Suprapubic skin (tissue), 4 donors: Measurements from ENCODE around the gene USP34. TPM values are rescaled to one million over a fixed set of nuclear protein-coding genes. Genes with fewer than 3 reads are reported as not detected.
"Not testable (repeated sequence)": the region's sequence is repeated elsewhere in the genome, so short reads cannot be mapped to it uniquely, and the experiment has no call there.

Experiments
- DNase-seq, 2 donors: peaks; one replicate each; pipeline ENCODE4 v3.0.0-alpha.2; 2019; ENCODE audit warnings: low spot score in 2 of 2
- H3K27ac ChIP-seq: fragments of 200-600 bp; sonication (generic); one replicate; pipeline ENCODE4 v1.5.1; 2019
- H3K27me3 ChIP-seq: fragments of 200-600 bp; sonication (generic); one replicate; pipeline ENCODE4 v1.5.1; 2019
- H3K36me3 ChIP-seq: fragments of 200-600 bp; sonication (generic); one replicate; pipeline ENCODE4 v1.5.1; 2019
- H3K4me1 ChIP-seq: fragments of 200-600 bp; sonication (generic); one replicate; pipeline ENCODE4 v1.5.1; 2019
- H3K4me3 ChIP-seq: fragments of 200-600 bp; sonication (generic); one replicate; pipeline ENCODE4 v1.5.1; 2019; ENCODE audit warnings: mild to moderate bottlenecking
- H3K9me3 ChIP-seq: fragments of 200-600 bp; sonication (generic); one replicate; pipeline ENCODE4 v1.5.1; 2019
- EP300 ChIP-seq: sonication (generic); formaldehyde crosslinking; IDR thresholded peaks from one replicate; pipeline ENCODE4 v1.6.1; 2017; ENCODE audit warnings: antibody characterized with exemption
- POLR2A ChIP-seq, 2 donors: fragments of 450-650 bp; IDR thresholded peaks; one replicate each; pipeline ENCODE4 v1.6.1; 2017; ENCODE audit warnings: antibody characterized with exemption in 2 of 2, mild to moderate bottlenecking in 2 of 2, moderate library complexity in 2 of 2
- POLR2AphosphoS5 ChIP-seq, 3 donors: sonication (generic); formaldehyde crosslinking; IDR thresholded peaks; one replicate each; pipeline ENCODE4 v1.6.1; 2017; ENCODE audit warnings: antibody characterized with exemption in 3 of 3
- WGBS: methylation state at CpG from one replicate; pipeline ENCODE4 v1.1.5; 2018; 5-methylcytosine and 5-hydroxymethylcytosine counted together
- total RNA-seq, 4 donors: library from RNA; depleted of rRNA; stranded (reverse); fragments of >200 nt; gene quantifications; one replicate each; pipeline ENCODE4 v1.1.0, GENCODE V29; 2016
- TF ChIP-seq, protein P1 (sequence below), 2 donors: fragments of 200-600 bp in 1 of 2; fragments of 450-650 bp in 1 of 2; sonication (generic) in 1 of 2; IDR thresholded peaks; one replicate each; pipeline ENCODE4 v1.5.1; 2016 to 2019; ENCODE audit warnings: antibody characterized with exemption in 2 of 2, mild to moderate bottlenecking in 1 of 2, moderate library complexity in 1 of 2

USP34 gene
- total RNA-seq, 4 donors from 2014 or later, result 94.5 to 242 (median 111) TPM

- Histone ChIP-seq H3K27ac (no peak overlapping the region), H3K4me1 (peaks cover 9% of the 10 kb centered on the region), H3K4me3 (no peak overlapping the region), H3K9me3 (no peaks in the 10 kb centered on the region), H3K36me3 (no peaks in the 10 kb centered on the region), H3K27me3 (no peaks in the 10 kb centered on the region)
- no peak for DNase-seq
- no peak for TF ChIP-seq EP300
- TF ChIP-seq, protein P1, sequence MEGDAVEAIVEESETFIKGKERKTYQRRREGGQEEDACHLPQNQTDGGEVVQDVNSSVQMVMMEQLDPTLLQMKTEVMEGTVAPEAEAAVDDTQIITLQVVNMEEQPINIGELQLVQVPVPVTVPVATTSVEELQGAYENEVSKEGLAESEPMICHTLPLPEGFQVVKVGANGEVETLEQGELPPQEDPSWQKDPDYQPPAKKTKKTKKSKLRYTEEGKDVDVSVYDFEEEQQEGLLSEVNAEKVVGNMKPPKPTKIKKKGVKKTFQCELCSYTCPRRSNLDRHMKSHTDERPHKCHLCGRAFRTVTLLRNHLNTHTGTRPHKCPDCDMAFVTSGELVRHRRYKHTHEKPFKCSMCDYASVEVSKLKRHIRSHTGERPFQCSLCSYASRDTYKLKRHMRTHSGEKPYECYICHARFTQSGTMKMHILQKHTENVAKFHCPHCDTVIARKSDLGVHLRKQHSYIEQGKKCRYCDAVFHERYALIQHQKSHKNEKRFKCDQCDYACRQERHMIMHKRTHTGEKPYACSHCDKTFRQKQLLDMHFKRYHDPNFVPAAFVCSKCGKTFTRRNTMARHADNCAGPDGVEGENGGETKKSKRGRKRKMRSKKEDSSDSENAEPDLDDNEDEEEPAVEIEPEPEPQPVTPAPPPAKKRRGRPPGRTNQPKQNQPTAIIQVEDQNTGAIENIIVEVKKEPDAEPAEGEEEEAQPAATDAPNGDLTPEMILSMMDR (IDR thresholded peaks at IDR 0.05), result no peak
- no peak for TF ChIP-seq POLR2AphosphoS5 (IDR thresholded peaks at IDR 0.05)
- TF ChIP-seq POLR2A (IDR thresholded peaks at IDR 0.05), result no peak
- WGBS, result 66% methylated on average over 5 of the region's 5 CpGs
Measured at GRCh38 chr2:61456070-61456745, 14.7 kb downstream of the USP34 start.

- 95% methylated on average over 8 of the region's 8 CpGs for WGBS
- not testable (repeated sequence) for H3K36me3 ChIP-seq, H3K27me3 ChIP-seq, DNase-seq, H3K27ac ChIP-seq, H3K9me3 ChIP-seq, H3K4me3 ChIP-seq
- H3K4me1 ChIP-seq, result peaks cover 12% of the 10 kb centered on the region
Measured at GRCh38 chr2:61454972-61455371, 15.9 kb downstream of the USP34 start.

DNA sequence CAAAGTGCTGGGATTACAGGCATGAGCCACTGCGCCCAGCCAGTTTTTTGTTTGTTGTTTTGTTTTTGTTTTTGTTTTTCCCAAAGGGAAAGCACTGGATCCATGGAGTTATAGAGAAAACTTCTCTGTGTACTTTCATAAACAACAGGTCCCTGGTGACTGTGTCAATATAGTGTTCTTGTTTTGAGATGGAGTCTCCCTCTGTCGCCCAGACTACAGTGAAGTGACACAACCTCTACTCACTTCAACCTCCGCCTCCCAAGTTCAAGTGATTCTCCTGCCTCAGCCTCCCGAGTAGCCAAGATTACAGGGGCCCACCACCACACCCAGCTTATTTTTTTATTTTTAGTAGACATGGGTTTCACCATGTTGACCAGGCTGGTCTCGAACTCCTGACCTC lies 16.5 kb downstream of the USP34 start:
- peaks cover 9% of the 10 kb centered on the region for H3K4me1 ChIP-seq
- no peak overlapping the region for H3K27ac ChIP-seq
- TF ChIP-seq, protein P1 (IDR thresholded peaks at IDR 0.05), result no peak
- TF ChIP-seq POLR2AphosphoS5 (IDR thresholded peaks at IDR 0.05) (no peak), EP300 (no peak), POLR2A (IDR thresholded peaks at IDR 0.05) (no peak)
- no peaks in the 10 kb centered on the region for H3K9me3 ChIP-seq
- no peak for DNase-seq
- H3K4me3 ChIP-seq, result no peak overlapping the region
- no peaks in the 10 kb centered on the region for H3K27me3 ChIP-seq
- 97% methylated on average over 5 of the region's 5 CpGs for WGBS
- no peaks in the 10 kb centered on the region for H3K36me3 ChIP-seq

GRCh38 chr2:61452392-61452791 lies 18.5 kb downstream of the USP34 start:
- H3K4me3 ChIP-seq, result no peak overlapping the region
- WGBS, result 95% methylated on average over 8 of the region's 8 CpGs
- H3K27ac ChIP-seq, result no peak overlapping the region
- TF ChIP-seq EP300 (no peak), POLR2A (IDR thresholded peaks at IDR 0.05) (no peak), POLR2AphosphoS5 (IDR thresholded peaks at IDR 0.05) (no peak)
- TF ChIP-seq, protein P1 (IDR thresholded peaks at IDR 0.05), result no peak
- DNase-seq, result peak in 1 of 2 donors; percentile 26
- H3K36me3 ChIP-seq, result no peaks in the 10 kb centered on the region
- peaks cover 7% of the 10 kb centered on the region for H3K4me1 ChIP-seq
- no peaks in the 10 kb centered on the region for H3K9me3 ChIP-seq
- H3K27me3 ChIP-seq, result no peaks in the 10 kb centered on the region

DNA sequence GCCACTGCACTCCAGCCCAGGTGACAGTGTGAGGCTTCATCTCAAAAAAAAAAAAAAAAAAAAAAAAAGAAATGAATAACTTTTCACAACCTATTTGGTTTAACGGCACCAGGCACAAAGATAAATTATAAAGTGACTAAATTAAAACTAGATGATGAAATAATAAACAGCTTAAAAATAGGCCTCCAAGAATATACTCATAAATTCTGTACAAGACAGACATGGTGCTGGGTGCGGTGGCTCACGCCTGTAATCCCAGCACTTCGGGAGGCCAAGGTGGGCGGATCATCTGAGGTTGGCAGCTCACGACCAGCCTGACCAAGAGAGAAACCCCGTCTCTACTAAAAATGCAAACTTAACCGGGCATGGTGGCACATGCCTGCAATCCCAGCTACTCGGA lies 19.7 kb downstream of the USP34 start:
- no peaks in the 10 kb centered on the region for H3K9me3 ChIP-seq
- WGBS, result 87% methylated on average over 9 of the region's 9 CpGs
- no peak for DNase-seq
- no peak overlapping the region for H3K27ac ChIP-seq
- H3K4me1 ChIP-seq, result peaks cover 5% of the 10 kb centered on the region
- H3K36me3 ChIP-seq, result no peaks in the 10 kb centered on the region
- no peak overlapping the region for H3K4me3 ChIP-seq
- H3K27me3 ChIP-seq, result no peaks in the 10 kb centered on the region
- no peak for TF ChIP-seq POLR2AphosphoS5 (IDR thresholded peaks at IDR 0.05)
- TF ChIP-seq, protein P1 (IDR thresholded peaks at IDR 0.05), result no peak
- TF ChIP-seq POLR2A (IDR thresholded peaks at IDR 0.05), result no peak
- TF ChIP-seq EP300, result no peak

- no peak overlapping the region for H3K4me3 ChIP-seq
- H3K27me3 ChIP-seq, result no peaks in the 10 kb centered on the region
- no peak for DNase-seq
- H3K36me3 ChIP-seq, result no peaks in the 10 kb centered on the region
- no peaks in the 10 kb centered on the region for H3K9me3 ChIP-seq
- H3K27ac ChIP-seq, result no peak overlapping the region
- 70% methylated on average over 4 of the region's 4 CpGs for WGBS
- TF ChIP-seq POLR2AphosphoS5 (IDR thresholded peaks at IDR 0.05), result no peak
- no peak for TF ChIP-seq EP300
- TF ChIP-seq, protein P1 (IDR thresholded peaks at IDR 0.05), result no peak
- TF ChIP-seq POLR2A (IDR thresholded peaks at IDR 0.05), result no peak
- H3K4me1 ChIP-seq, result peaks cover 5% of the 10 kb centered on the region
Measured at GRCh38 chr2:61450144-61450543, 20.7 kb downstream of the USP34 start.
